K562 (cell line): Measurements from ENCODE around the gene DRC3. TPM values are rescaled to one million over a fixed set of nuclear protein-coding genes. Genes with fewer than 3 reads are reported as not detected.

Experiments used
- ATAC-seq: fragments of 200-7000 bp; cut with Tn5 transposase; 3 replicates; pipeline ENCODE4 v1.9.1; 2020; ENCODE audit warnings: moderate library complexity
- BruUV-seq: library from RNA; stranded (reverse); fragments of 400-500 nt; replicated peaks from 2 replicates; lab custom pipeline; 2021; lab: Mats Ljungman, UMichigan
- CTCF ChIA-PET: fragments of 300-600 bp; formaldehyde crosslinking; extraction: SDS; loops from one replicate; lab custom pipeline; 2021; ENCODE audit warnings: low intra/inter-chr PET ratio; lab: Yijun Ruan, JAX
- POLR2A ChIA-PET: fragments of 300-600, 350-650 bp; sonication (Branson Sonifier 250); formaldehyde crosslinking; extraction: SDS; loops from one replicate; lab custom pipeline; 2021; ENCODE audit warnings: antibody characterized with exemption, inconsistent platforms; lab: Yijun Ruan, JAX
- DNase-seq, 4 experiments: peaks; one replicate each; pipeline versions ENCODE4 v3.0.0 to v3.0.0-alpha.2; 2011 to 2018; ENCODE audit warnings: low spot score in 3 of 4, mixed read lengths in 3 of 4; ENCODE audit errors: extremely low read depth in 1 of 4
- FAIRE-seq: peaks from 2 replicates; lab custom pipeline; 2011; peaks lifted over from hg19 to GRCh38; lab: Jason Lieb, UNC
- H2AFZ ChIP-seq: 2 replicates; pipeline ENCODE4 v1.6.0; 2011; ENCODE audit warnings: low read depth, low read length, control low read depth, inconsistent platforms
- H3K27ac ChIP-seq: fragments of 200-600 bp; 3 replicates; pipeline ENCODE4 v1.8.0; 2011; ENCODE audit warnings: low read depth, mild to moderate bottlenecking, control low read depth, inconsistent platforms, low read length, moderate library complexity, mixed read lengths; ENCODE audit errors: extremely low read depth
- H3K27me3 ChIP-seq, 2 experiments: fragments of 300-600 bp in 1 of 2; 2 replicates in 1 of 2; 3 replicates in 1 of 2; pipeline versions ENCODE4 v1.6.0 to v1.8.0; 2011; ENCODE audit warnings: inconsistent platforms in 2 of 2, low read length in 2 of 2, mild to moderate bottlenecking in 1 of 2, mixed read lengths in 1 of 2, moderate library complexity in 1 of 2; ENCODE audit not compliant: control insufficient read depth in 2 of 2, insufficient read depth in 2 of 2
- H3K36me3 ChIP-seq: fragments of 300-600 bp; 3 replicates; pipeline ENCODE4 v1.8.0; 2011; ENCODE audit warnings: mild to moderate bottlenecking, low read length, inconsistent platforms; ENCODE audit not compliant: control insufficient read depth, insufficient read depth
- H3K4me1 ChIP-seq, 2 experiments: fragments of 200-600 bp in 1 of 2; replicated peaks in 1 of 2; 2 replicates in 1 of 2; 3 replicates in 1 of 2; pipeline versions ENCODE4 v1.5.1 to v1.8.0; 2011; ENCODE audit warnings: inconsistent platforms in 2 of 2, low read length in 2 of 2, mild to moderate bottlenecking in 1 of 2, mixed read lengths in 1 of 2, moderate library complexity in 1 of 2; ENCODE audit not compliant: control insufficient read depth in 2 of 2, insufficient read depth in 2 of 2
- H3K4me2 ChIP-seq: 2 replicates; pipeline ENCODE4 v1.6.1; 2011; ENCODE audit warnings: low read length, control low read depth, inconsistent platforms, mixed read lengths; ENCODE audit not compliant: insufficient read depth
- H3K4me3 ChIP-seq: fragments of 200-600 bp; sonication (generic), shearing (Covaris generic); 2 replicates; pipeline ENCODE4 v1.5.1; 2016; ENCODE audit warnings: control low read depth, inconsistent platforms
- H3K79me2 ChIP-seq: fragments of 200-600 bp; 3 replicates; pipeline ENCODE4 v1.8.0; 2011; ENCODE audit warnings: low read length, inconsistent platforms; ENCODE audit not compliant: control insufficient read depth, insufficient read depth
- H3K9ac ChIP-seq, 2 experiments: 2 replicates each; pipeline versions ENCODE4 v1.6.0 to v1.6.1; 2011; ENCODE audit warnings: low read depth in 2 of 2, low read length in 2 of 2, control low read depth in 1 of 2, inconsistent platforms in 1 of 2, mild to moderate bottlenecking in 1 of 2, mixed read lengths in 1 of 2; ENCODE audit not compliant: insufficient read depth in 1 of 2
- H3K9me1 ChIP-seq: one replicate; pipeline ENCODE4 v1.6.0; 2011; ENCODE audit warnings: inconsistent platforms, mild to moderate bottlenecking, low read length, moderate library complexity; ENCODE audit not compliant: control insufficient read depth, insufficient read depth
- H3K9me3 ChIP-seq: replicated peaks from 2 replicates; pipeline ENCODE4 v1.5.1; 2011; ENCODE audit warnings: low read depth, low read length, inconsistent platforms; ENCODE audit not compliant: control insufficient read depth, insufficient read depth
- H4K20me1 ChIP-seq: replicated peaks from 2 replicates; pipeline ENCODE4 v1.6.1; 2011; ENCODE audit warnings: low read length, inconsistent platforms, mixed read lengths; ENCODE audit not compliant: control insufficient read depth, insufficient read depth
- ADNP ChIP-seq: fragments of 200-800 bp; sonication (Bioruptor generic); IDR thresholded peaks from 2 replicates; pipeline ENCODE4 v1.6.1; 2016; ENCODE audit warnings: missing genetic modification characterization, missing compliant biosample characterization
- BCL6 ChIP-seq: fragments of 250-450 bp; sonication (Bioruptor Pico); IDR thresholded peaks from 2 replicates; pipeline ENCODE4 v1.4.0; 2020
- CHD2 ChIP-seq: IDR thresholded peaks from 2 replicates; pipeline ENCODE4 v1.6.1; 2011; ENCODE audit warnings: low read depth, low read length
- HCFC1 ChIP-seq: IDR thresholded peaks from 2 replicates; pipeline ENCODE4 v1.6.1; 2012; ENCODE audit warnings: low read depth, low read length, improper control_type of control experiment
- NCOA1 ChIP-seq: fragments of 450-650 bp; IDR thresholded peaks from 2 replicates; pipeline ENCODE4 v1.6.1; 2016; ENCODE audit warnings: low read depth
- NFYB ChIP-seq: IDR thresholded peaks from 2 replicates; pipeline ENCODE4 v1.6.1; 2011; ENCODE audit warnings: mild to moderate bottlenecking, moderate library complexity; ENCODE audit not compliant: insufficient read length; ENCODE audit errors: extremely low read depth
- PHB ChIP-seq: fragments of 250-450 bp; sonication (Bioruptor Pico); IDR thresholded peaks from 2 replicates; pipeline ENCODE4 v1.5.0; 2021
- PYGO2 ChIP-seq: fragments of 450-650 bp; IDR thresholded peaks from 2 replicates; pipeline ENCODE4 v1.6.1; 2016; ENCODE audit warnings: mild to moderate bottlenecking, missing genetic modification characterization, moderate library complexity, missing compliant biosample characterization
- ZBTB5 ChIP-seq: fragments of 450-650 bp; IDR thresholded peaks from 2 replicates; pipeline ENCODE4 v1.6.1; 2017; ENCODE audit warnings: antibody characterized with exemption
- ZNF395 ChIP-seq: fragments of 200-800 bp; sonication (Bioruptor generic); IDR thresholded peaks from 2 replicates; pipeline ENCODE4 v1.6.1; 2017; ENCODE audit warnings: missing genetic modification characterization, missing compliant biosample characterization
- ZNF707 ChIP-seq: fragments of 250-450 bp; sonication (Bioruptor Pico); conservative IDR thresholded peaks from 2 replicates; pipeline ENCODE4 v1.8.0; 2022; ENCODE audit warnings: inconsistent platforms, mild to moderate bottlenecking, moderate library complexity
- ZNF79 ChIP-seq: fragments of 250-450 bp; sonication (Bioruptor Pico); IDR thresholded peaks from 2 replicates; pipeline ENCODE4 v1.4.0; 2020; ENCODE audit warnings: low read depth, mild to moderate bottlenecking, moderate library complexity
- WGBS: fragments of 100-300 bp; shearing (Covaris generic); methylation state at CpG from one replicate; pipeline ENCODE4 v1.1.6; 2016; ENCODE audit warnings: low coverage, mixed read lengths; ENCODE audit not compliant: insufficient coverage; ENCODE audit errors: missing lambda C conversion rate; 5-methylcytosine and 5-hydroxymethylcytosine counted together
- in situ Hi-C: fragments of 300-500 bp; cut with MboI; formaldehyde crosslinking; loops from 4 replicates; pipeline ENCODE4 v1.15.0; 2018; ENCODE audit warnings: inconsistent platforms, mixed read lengths
- intact Hi-C: fragments of 100-400 bp; cut with micrococcal nuclease; formaldehyde crosslinking; loops from 2 replicates; pipeline ENCODE4 v1.14.2; 2022
- polyA plus RNA-seq, 8 experiments: library from polyadenylated mRNA; depleted of rRNA in 4 of 8; stranded (reverse) in 5 of 8; unstranded in 3 of 8; fragments of >200 nt; fragmentation: Nextera tagmentation in 2 of 8; fragmentation: Illumina TruSeq in 1 of 8; extraction: Ambion mirVana in 2 of 8; extraction: Trizol in 1 of 8; gene quantifications; 2 replicates each; pipeline versions ENCODE4 v1.2.1 to v1.2.3, GENCODE V29; 2011 to 2014; ENCODE audit warnings: inconsistent platforms in 1 of 8, missing spikeins in 1 of 8
- total RNA-seq, 7 experiments: library from RNA; depleted of rRNA in 6 of 7; stranded (reverse); fragments of >200 nt in 6 of 7; fragmentation: Illumina TruSeq in 2 of 7; extraction: Trizol in 2 of 7; gene quantifications; 2 replicates each; pipeline versions ENCODE4 v1.2.1 to v1.2.3, GENCODE V29; 2011 to 2021; ENCODE audit warnings: low replicate concordance in 1 of 7
- TF ChIP-seq, protein P1 (sequence below): fragments of 450-650 bp; IDR thresholded peaks from 2 replicates; pipeline ENCODE4 v1.6.1; 2016; ENCODE audit warnings: antibody characterized with exemption

The DRC3 gene
- total and polyA plus RNA-seq, 9 of the 15 experiments (the other 6 are each of a cell fraction or from before 2014, with no cell fraction given) = 0.10 to 0.84 (median 0.30) TPM; not detected in 3

- H3K9me3 ChIP-seq = no peaks in the 10 kb centered on the region
- H3K27me3 ChIP-seq = no peaks in the 10 kb centered on the region
- H3K9me1 ChIP-seq = peaks cover 3% of the 10 kb centered on the region
- 0 out of 2 replicates have a peak, but pooled peaks cover 5% of the 10 kb centered on the region for H4K20me1 ChIP-seq
- intact Hi-C loops (no loop called here), in situ Hi-C loops (no loop called here)
- 87% methylated on average over 6 of the region's 6 CpGs for WGBS
- no TSS peak for BruUV-seq
- peaks cover 13% of the 10 kb centered on the region; the same call in 2 of the 3 replicates for H3K36me3 ChIP-seq
- ChIA-PET CTCF (no interaction called here), POLR2A (interaction anchor here (0.5 to 0.6 kb wide), 2 partner anchors 52 to 184 kb away, joined by 3 read pairs; partner anchors contain the start of gene SREBF1)
- FAIRE-seq = no peak
- no peak overlapping the region for H3K4me3 ChIP-seq
- no peaks in the 10 kb centered on the region for H3K79me2 ChIP-seq
- peaks cover 13 to 14% of the 10 kb centered on the region in 2 experiments; a peak in 4 of 5 replicates for H3K4me1 ChIP-seq
- no peak for TF ChIP-seq ZNF707 (CRISPR knock-in tag)
- no peak for TF ChIP-seq ZNF79 (CRISPR knock-in tag)
- TF ChIP-seq ADNP (tag) = no peak
- TF ChIP-seq, protein P1, sequence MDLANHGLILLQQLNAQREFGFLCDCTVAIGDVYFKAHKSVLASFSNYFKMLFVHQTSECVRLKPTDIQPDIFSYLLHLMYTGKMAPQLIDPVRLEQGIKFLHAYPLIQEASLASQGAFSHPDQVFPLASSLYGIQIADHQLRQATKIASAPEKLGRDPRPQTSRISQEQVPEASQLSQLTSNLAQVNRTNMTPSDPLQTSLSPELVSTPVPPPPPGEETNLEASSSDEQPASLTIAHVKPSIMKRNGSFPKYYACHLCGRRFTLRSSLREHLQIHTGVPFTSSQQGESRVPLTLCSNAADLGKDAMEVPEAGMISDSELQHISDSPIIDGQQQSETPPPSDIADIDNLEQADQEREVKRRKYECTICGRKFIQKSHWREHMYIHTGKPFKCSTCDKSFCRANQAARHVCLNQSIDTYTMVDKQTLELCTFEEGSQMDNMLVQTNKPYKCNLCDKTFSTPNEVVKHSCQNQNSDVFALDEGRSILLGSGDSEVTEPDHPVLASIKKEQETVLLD = no peak
- TF ChIP-seq HCFC1 = no peak
- no peak for TF ChIP-seq PYGO2 (tag)
- TF ChIP-seq BCL6 (CRISPR knock-in tag) = no peak
- no peak for TF ChIP-seq NCOA1
- no peak for TF ChIP-seq PHB (CRISPR knock-in tag)
- no peak for TF ChIP-seq ZBTB5
- TF ChIP-seq ZNF395 = no peak
- no peak for TF ChIP-seq NFYB
- no peak for TF ChIP-seq CHD2
- no peak overlapping the region for H3K27ac ChIP-seq
- H3K4me2 ChIP-seq = no peak overlapping the region
- H3K9ac ChIP-seq = no peak overlapping the region
- no peak overlapping the region for H2AFZ ChIP-seq
- no peak for DNase-seq
- ATAC-seq = no peak
These were observed 48.3 kb downstream of the DRC3 start for GRCh38 chr17:18020971-18021370.
